ENCODE results near the gene TMEM134. TPM values are rescaled to one million over a fixed set of nuclear protein-coding genes. Genes with fewer than 3 reads are reported as not detected.

TMEM134 gene
- total RNA-seq, 1 donor from 2014 or later: 38.0 TPM

DNA sequence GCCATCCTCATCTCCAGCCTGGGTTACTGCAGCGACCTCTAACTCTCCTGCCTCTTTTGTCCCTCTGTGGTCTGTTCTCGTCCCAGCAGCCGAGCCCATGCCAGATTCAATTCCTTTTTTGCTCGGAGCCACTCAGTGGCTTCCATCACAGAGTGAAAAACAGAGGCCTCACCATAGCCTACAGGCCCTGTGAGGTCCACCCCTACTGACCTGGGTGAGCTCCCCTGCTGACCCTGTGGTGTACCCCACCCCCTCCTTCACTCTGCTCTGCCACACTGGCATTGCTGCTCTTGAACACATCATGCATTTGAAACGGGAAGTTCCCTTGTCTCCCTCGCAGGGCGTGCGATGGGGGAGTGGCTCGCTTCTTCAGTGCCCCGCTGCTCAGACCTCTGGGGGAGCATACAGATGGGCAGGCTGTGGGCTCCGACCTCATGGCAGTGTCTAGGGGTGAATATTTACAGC is 15.8 kb upstream of the TMEM134 start:
- Histone ChIP-seq H3K27ac (ENCODE audit: low read depth, low read length) (no peak overlapping the region), H3K9me3 (ENCODE audit: insufficient read depth, low read depth, low read length) (no peaks in the 10 kb centered on the region), H3K4me2 (ENCODE audit: low read length) (no peak overlapping the region), H3K27me3 (ENCODE audit: insufficient read depth, low read length) (no peaks in the 10 kb centered on the region), H3K4me3 (ENCODE audit: insufficient read depth, low read depth, low read length) (no peak overlapping the region), H3K79me2 (ENCODE audit: insufficient read depth, low read length) (peaks cover 28% of the 10 kb centered on the region), H3K36me3 (ENCODE audit: insufficient read depth, low read length) (no peaks in the 10 kb centered on the region), H4K20me1 (ENCODE audit: insufficient read depth, low read length) (peaks cover 24% of the 10 kb centered on the region), H2AFZ (ENCODE audit: low read depth, low read length) (no peak overlapping the region), H3K4me1 (ENCODE audit: insufficient read depth, low read length) (peaks cover 11% of the 10 kb centered on the region), H3K9ac (ENCODE audit: low read length) (no peak overlapping the region)
- H3K36me3 Mint-ChIP-seq (ENCODE audit: low read depth, unreplicated experiment): peaks cover 24% of the 10 kb centered on the region
- H3K4me1 Mint-ChIP-seq (ENCODE audit: low read depth, unreplicated experiment): peaks cover 6% of the 10 kb centered on the region
- H3K27me3 Mint-ChIP-seq (ENCODE audit: low read depth, unreplicated experiment): no peaks in the 10 kb centered on the region
- no peak overlapping the region for H3K27ac Mint-ChIP-seq (ENCODE audit: unreplicated experiment)
- TF ChIP-seq, protein P1, sequence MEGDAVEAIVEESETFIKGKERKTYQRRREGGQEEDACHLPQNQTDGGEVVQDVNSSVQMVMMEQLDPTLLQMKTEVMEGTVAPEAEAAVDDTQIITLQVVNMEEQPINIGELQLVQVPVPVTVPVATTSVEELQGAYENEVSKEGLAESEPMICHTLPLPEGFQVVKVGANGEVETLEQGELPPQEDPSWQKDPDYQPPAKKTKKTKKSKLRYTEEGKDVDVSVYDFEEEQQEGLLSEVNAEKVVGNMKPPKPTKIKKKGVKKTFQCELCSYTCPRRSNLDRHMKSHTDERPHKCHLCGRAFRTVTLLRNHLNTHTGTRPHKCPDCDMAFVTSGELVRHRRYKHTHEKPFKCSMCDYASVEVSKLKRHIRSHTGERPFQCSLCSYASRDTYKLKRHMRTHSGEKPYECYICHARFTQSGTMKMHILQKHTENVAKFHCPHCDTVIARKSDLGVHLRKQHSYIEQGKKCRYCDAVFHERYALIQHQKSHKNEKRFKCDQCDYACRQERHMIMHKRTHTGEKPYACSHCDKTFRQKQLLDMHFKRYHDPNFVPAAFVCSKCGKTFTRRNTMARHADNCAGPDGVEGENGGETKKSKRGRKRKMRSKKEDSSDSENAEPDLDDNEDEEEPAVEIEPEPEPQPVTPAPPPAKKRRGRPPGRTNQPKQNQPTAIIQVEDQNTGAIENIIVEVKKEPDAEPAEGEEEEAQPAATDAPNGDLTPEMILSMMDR (IDR thresholded peaks at IDR 0.05; ENCODE audit: insufficient read depth, low read depth, low read length): no peak
- TF ChIP-seq EZH2 (IDR thresholded peaks at IDR 0.05; ENCODE audit: insufficient read depth, low read length): no peak
- FAIRE-seq: no peak
- no peak for DNase-seq (ENCODE audit: low read depth)
- H3K9me3 Mint-ChIP-seq (ENCODE audit: unreplicated experiment): peaks cover 2% of the 10 kb centered on the region
- peak overlapping the region; percentile 79 for H3K4me3 Mint-ChIP-seq (ENCODE audit: unreplicated experiment)

DNA sequence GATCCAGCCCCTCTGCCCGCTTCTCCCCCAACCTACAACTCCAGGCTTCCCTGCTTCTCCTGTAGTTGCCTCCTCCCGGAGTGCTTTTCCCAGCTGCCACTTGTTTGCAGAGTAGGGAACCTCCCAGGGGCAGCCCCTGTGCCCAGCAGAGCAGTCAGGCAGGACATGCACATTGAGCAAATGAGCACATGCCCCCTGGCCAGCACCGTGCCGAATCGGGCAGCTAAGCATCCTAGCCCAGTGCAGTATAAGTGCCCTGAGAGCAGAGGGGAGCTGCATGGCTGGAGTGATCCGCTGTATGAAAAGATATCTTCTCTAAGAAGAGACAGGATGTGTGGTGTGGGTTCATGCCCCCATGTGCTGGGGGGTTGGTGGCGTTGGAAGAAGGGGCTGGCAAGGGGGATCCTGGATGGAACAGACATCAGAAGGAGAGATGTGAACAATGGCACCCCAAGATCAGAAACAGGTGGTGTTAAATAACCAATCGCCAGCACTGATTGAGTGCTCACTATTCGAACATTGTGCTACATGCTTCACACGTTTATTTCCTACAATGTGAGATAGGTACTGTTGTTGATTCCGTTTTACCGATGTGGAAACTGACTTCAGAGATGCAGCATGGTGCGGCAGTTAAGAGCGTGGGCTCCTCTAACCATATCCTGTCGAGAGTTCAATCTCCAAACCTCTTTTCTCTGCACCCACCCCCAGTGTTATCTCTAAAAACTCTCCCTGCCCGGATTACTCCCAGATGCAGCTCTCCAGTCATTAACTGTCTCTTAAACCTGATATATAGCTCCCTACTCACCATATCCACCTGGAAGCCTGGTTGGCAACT is 15.0 kb upstream of the TMEM134 start:
- TF ChIP-seq EZH2 (IDR thresholded peaks at IDR 0.05; ENCODE audit: insufficient read depth, low read length): no peak
- TF ChIP-seq, protein P1 (IDR thresholded peaks at IDR 0.05; ENCODE audit: insufficient read depth, low read depth, low read length): no peak
- Histone ChIP-seq H3K27me3 (ENCODE audit: insufficient read depth, low read length) (no peaks in the 10 kb centered on the region), H3K27ac (ENCODE audit: low read depth, low read length) (no peak overlapping the region), H4K20me1 (ENCODE audit: insufficient read depth, low read length) (peaks cover 20% of the 10 kb centered on the region), H3K4me2 (ENCODE audit: low read length) (peak overlapping the region; percentile 86), H3K9ac (ENCODE audit: low read length) (no peak overlapping the region), H3K4me1 (ENCODE audit: insufficient read depth, low read length) (peaks cover 11% of the 10 kb centered on the region), H3K9me3 (ENCODE audit: insufficient read depth, low read depth, low read length) (no peaks in the 10 kb centered on the region), H3K36me3 (ENCODE audit: insufficient read depth, low read length) (no peaks in the 10 kb centered on the region), H3K4me3 (ENCODE audit: insufficient read depth, low read depth, low read length) (no peak overlapping the region), H2AFZ (ENCODE audit: low read depth, low read length) (no peak overlapping the region), H3K79me2 (ENCODE audit: insufficient read depth, low read length) (peaks cover 28% of the 10 kb centered on the region)
- Mint-ChIP-seq H3K27me3 (ENCODE audit: low read depth, unreplicated experiment) (no peaks in the 10 kb centered on the region), H3K4me3 (ENCODE audit: unreplicated experiment) (peak overlapping the region; percentile 95), H3K9me3 (ENCODE audit: unreplicated experiment) (peaks cover 2% of the 10 kb centered on the region), H3K27ac (ENCODE audit: unreplicated experiment) (no peak overlapping the region), H3K36me3 (ENCODE audit: low read depth, unreplicated experiment) (peaks cover 19% of the 10 kb centered on the region), H3K4me1 (ENCODE audit: low read depth, unreplicated experiment) (peaks cover 4% of the 10 kb centered on the region)
- no peak for DNase-seq (ENCODE audit: low read depth)
- no peak for FAIRE-seq
